GM18505 (cell line): ENCODE results near the gene ZBTB16.

Experiments used
- ATAC-seq: cut with Tn5 transposase; IDR thresholded peaks from one replicate; pipeline ENCODE4 v1.9.1; 2021; ENCODE audit not compliant: unreplicated experiment
- POLR2A ChIP-seq: IDR thresholded peaks from 4 replicates; pipeline ENCODE4 v1.6.1; 2011; ENCODE audit warnings: borderline replicate concordance; ENCODE audit not compliant: insufficient read depth, insufficient read length; ENCODE audit errors: extremely low read depth

The ZBTB16 gene

DNA sequence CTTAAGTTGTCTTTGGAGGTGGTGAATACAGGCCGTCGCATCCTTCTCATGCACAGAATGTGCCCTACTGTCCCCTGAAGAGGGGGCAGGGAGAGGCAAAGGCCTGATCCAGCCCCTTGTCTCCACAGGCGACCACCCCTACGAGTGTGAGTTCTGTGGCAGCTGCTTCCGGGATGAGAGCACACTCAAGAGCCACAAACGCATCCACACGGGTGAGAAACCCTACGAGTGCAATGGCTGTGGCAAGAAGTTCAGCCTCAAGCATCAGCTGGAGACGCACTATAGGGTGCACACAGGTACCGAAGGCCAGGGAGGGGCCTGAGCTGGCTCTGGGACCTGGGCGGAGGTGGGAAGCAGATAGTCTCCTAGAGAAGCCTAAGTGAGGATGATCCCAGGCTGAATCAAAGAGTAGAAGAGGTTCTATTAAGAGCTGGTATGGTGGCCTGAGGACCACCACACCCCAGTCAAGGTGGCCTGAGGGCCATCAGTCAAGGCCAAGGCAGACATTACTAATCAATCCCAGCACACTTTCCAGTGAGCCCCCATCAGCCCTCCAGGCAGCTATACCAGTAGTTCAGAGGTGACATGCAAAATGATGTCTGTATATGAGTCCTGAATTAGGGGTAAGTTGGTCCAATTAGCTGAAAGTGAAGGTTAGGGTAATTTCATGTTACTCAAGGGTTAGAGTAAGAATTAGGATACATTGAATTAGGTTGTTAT is 187.7 kb downstream of the ZBTB16 start:
- TF ChIP-seq POLR2A, result no peak
- no peak for ATAC-seq

DNA sequence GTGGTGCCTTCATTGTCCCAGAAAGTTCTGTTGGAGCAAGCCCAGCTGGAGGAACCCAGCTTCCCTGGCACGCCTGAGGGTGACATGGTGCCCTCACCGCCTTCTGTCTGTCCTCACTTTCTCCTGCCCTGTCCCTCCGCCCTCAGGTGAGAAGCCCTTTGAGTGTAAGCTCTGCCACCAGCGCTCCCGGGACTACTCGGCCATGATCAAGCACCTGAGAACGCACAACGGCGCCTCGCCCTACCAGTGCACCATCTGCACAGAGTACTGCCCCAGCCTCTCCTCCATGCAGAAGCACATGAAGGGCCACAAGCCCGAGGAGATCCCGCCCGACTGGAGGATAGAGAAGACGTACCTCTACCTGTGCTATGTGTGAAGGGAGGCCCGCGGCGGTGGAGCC is 190.7 kb downstream of the ZBTB16 start:
- ATAC-seq, result no peak
- TF ChIP-seq POLR2A, result no peak

DNA sequence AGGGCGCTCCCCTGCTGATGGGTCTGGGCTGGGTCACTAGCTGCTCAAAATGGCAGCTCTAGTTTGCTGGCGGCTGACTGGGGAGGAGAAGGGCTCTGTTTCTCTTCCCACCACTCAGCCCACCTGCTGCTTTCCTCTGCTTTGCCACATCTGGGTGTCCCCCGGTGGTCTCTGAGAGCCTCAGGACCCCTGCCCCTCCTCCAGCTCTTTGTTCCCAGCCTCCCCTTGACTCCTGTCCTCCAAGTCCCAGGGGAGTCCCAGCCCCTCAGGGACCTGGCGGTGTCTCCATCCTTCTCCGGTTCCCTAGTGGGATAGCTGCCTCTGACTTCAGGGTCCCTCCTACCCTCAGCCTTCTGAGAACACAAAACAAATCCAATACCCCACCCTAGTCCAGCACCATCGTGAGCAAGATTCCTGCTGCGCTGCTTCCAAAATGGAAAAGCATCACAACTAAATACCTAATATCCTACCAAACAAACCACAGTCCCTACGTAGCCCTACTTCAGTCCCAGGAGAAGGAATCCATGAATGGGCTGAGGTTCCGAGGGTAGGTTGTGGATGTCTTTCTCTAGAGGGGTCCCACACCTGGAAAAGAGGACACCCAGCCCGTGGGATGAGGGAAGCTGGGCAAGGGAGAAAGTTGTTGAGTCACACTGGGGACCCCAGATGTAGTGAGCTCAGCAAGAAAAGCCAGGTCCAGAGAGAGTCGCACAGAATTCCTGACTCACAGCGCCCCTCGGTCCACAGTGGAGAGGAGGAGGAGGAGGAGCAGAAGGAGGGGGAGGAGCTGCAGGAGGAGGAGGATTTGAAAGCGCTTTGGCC is 191.7 kb downstream of the ZBTB16 start:
- no peak for ATAC-seq
- no peak for TF ChIP-seq POLR2A

DNA sequence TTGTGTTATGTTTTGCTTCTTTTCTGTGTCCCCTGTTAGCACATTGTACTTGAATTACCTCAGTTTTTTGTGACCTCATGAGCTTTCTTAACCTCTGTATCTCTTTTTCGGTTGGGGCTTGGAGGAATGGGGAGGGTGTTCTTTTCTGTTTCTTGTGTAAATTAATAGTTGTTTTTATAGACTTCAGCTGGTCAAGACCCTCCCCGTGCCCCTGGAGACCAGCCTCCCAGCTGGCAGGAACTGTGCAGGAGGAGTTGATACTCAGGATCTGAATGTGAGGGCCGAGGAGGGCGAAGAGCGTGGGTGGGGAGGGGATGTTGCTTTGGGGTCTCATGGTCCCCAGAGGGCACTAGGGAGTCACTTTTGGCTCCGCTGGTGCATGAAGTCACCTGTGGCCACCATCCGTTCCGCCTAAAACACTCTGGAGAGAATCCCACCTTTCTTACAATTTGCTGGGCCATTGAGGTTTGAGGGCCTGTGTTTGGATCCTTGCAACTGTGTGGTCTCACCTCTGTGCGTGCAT is 192.4 kb downstream of the ZBTB16 start:
- no peak for TF ChIP-seq POLR2A
- ATAC-seq, result no peak

DNA sequence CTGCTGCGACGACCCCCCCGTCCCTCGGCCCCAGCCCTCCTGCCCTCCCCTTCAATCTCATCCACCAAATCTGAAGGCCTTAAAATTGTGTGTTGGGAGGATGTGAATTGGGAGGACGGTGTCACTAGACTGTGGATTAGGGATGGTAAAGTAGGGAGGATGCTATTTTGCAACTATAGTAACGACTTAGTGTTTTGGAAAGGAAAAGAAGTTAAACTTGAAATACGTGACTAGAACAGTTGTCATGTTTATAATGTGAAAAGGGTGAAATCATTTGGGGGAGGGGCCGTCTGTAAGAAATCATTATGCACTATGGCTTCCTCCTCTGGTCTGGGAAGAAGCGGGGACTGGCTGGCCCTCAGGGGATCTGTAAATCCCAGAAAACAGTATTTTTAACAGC is 193.3 kb downstream of the ZBTB16 start:
- TF ChIP-seq POLR2A, result no peak
- ATAC-seq, result no peak

DNA sequence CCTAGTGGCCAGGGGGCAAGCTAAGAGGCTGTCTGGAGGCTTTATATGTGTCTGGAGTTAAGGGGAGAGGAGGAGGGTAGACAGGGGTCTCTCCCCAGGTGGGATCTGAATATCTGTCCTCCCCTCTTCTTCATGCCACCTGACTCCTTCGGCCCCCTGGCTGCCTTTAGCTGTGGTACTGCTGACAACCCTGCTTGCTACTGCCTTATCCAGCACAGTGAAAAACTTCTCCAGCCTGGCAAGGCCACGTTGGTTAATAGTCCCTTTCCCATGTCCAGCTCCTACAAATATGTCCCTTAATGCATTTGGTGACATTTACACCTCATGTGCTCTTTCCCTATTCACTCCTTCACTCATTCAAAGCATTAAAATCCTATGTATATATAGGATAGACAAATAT is 194.3 kb downstream of the ZBTB16 start:
- no peak for TF ChIP-seq POLR2A
- no peak for ATAC-seq

DNA sequence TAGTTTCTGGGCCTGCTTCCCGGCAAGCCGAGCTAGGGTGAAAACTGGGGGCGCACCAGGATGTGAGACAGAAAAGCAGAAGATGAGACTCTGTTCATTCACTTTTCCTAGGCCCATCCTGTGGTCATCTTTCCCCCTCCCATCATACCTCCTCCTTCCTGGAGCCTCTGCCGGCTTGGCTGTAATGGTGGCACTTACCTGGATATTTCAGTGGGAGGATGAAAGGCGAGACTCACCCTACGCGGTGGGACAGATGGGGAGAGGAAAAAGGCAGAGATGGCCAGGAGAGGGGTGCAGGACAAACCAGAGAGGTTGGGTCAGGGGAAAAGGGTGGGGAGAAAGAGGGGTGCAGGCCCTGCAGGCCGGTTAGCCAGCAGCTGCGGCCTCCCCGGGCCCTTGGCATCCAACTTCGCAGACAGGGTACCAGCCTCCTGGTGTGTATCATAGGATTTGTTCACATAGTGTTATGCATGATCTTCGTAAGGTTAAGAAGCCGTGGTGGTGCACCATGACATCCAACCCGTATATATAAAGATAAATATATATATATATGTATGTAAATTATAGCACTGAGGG is 195.1 kb downstream of the ZBTB16 start:
- ATAC-seq, result no peak
- no peak for TF ChIP-seq POLR2A

DNA sequence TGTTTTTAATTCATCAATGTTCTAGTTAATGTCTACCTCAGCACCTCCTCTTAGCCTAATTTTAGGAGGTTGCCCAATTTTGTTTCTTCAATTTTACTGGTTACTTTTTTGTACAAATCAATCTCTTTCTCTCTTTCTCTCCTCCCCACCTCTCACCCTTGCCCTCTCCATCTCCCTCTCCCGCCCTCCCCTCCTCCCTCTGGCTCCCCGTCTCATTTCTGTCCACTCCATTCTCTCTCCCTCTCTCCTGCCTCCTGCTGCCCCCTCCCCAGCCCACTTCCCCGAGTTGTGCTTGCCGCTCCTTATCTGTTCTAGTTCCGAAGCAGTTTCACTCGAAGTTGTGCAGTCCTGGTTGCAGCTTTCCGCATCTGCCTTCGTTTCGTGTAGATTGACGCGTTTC is 195.8 kb downstream of the ZBTB16 start:
- no peak for ATAC-seq

DNA sequence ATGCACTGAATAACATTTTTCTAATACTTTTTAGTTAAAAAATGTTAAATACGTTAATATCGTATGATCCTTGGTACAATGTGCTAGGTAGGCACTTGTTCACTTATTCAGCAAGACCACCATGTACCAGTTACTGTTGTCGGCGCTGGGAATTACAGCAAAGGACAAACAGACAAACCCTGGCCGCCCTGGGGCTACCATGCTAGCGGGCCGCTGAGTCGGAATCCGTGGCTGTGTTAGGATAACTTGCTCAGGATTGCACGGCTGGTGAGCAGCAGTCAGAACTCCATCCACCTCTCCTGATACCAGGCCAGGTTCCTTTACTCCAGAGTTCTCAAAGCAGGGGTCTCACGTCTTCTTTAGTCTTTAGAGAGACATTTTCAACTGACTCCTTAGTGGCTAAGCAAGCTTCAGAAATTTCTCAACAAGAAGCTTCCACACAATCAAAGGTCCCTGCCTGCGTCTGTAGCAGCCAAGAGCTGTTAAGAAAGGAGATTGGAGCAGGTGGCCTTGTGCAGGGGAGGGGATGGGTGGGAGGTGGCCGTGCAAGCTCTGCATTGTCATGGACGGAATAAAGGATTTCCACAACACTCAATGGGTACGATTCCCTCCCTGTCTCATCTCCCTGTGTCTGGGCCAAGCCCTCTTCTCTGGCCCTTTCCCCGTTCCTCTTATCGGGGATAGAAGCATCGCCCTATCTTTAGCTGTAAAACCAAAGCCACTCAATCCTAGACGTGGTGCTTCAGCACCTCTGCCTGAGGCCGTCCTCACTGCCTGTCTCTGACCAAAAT is 196.9 kb downstream of the ZBTB16 start:
- no peak for ATAC-seq
- no peak for TF ChIP-seq POLR2A

More for the DNA sequence above, 195.8 kb downstream of the ZBTB16 start:
- TF ChIP-seq POLR2A, result no peak

DNA sequence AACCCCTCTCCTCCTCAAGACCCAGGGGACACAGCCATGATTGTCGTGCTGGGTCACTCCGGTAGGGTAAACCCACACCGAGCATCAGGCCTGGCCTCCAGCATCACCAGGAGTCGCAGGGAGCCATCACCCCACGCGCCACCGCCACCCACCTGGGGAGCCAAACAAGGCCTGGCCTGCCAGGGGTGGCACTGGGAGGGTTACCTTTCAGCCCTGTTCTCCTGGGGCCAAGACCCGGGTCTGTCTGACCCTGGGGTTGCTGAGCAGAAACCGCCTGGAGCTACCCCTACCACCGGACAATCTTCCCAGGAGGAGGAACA is 197.4 kb downstream of the ZBTB16 start:
- TF ChIP-seq POLR2A, result no peak
- no peak for ATAC-seq

DNA sequence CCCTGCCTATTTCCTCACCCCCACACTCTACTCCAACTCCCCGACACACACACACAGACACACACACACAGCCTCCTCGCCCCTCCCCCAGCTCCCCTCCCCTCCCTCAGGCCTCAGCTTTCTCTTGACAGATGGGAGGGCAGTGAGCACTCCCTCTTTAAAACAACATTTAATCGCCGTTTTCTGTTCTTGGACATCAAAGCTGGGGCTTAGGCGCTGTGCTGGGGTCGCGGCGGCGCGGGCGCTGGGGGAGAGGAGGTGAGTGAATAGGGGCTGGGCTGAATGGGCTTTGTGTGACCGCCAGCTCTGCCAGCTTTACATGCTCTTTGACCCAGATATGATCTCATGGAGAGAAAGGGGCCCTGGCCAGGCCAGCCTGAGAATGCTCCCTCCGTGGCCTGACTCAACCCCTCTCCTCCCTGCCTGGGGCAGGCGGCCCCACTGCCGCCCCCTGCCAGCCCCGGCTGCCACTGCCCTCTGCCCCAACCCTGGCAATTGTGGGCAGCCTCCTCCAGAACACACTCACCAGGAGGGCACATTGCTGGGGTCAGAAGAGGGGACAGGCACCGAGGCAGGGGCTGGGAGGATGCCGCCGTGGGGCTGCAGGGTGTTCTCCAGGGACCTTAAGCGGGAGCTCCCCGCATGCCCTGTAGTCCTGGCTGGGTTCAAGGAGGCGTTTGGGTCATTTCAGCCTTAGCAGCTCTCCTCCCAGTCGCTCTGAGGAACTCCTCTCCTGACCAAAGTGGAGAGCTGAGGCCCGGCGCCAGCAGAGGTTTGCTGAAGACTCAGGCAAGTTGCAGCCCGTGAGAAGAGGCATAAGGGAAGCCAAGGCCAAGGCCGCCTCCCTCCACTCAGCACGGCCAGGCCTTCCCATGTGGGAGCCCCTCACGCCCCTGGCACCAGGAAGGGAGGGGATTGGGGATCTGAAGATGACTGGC is 198.4 kb downstream of the ZBTB16 start:
- no peak for ATAC-seq
- TF ChIP-seq POLR2A, result no peak

DNA sequence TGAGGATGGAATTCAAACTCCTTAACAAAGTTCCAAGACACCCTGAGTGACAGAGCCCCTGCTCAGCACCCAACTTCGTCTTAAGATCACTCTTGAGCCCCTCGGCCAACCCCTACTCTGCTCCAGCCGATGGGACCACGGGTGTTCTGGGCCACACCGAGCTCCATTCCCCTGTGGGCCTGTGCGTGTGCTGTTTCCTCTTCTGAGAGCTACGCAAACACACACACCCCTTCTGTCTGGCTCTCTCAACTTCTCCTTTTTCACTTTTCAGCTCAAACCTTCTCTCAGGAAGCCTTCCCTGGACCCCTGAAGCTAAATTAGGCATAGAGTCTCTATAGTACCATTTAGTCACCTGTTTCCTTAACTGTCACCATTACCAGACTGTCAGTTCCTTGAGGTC is 199.2 kb downstream of the ZBTB16 start:
- no peak for ATAC-seq

More for the DNA sequence above, 199.2 kb downstream of the ZBTB16 start:
- TF ChIP-seq POLR2A, result no peak
